Measurements from ENCODE around the gene COX17.

DNA sequence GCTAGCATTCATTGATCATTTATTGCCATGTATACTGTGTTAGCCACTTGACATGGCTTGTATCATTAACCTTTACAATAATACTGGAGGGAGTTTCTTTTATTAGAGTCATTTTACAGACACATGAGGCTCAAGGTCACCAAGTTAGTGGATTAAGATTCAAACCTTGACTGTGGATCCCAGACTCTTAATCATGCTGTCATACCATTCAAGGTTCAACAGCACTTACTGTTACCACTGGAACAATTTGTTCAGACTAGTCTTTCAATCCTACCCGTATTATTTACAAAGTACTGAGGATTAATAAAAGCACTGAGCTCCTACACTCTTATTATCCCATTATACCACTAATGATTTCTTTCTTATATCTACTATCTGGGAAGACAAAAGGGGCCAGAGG is 1.2 kb downstream of the COX17 start:
- TF ChIP-seq ARNT (IDR thresholded peaks at IDR 0.05) (no peak), ELF4 (IDR thresholded peaks at IDR 0.05) (no peak), TARDBP (IDR thresholded peaks at IDR 0.05) (no peak), FOXK2 (IDR thresholded peaks at IDR 0.05) (no peak), HDGF (IDR thresholded peaks at IDR 0.05; ENCODE audit: borderline replicate concordance) (no peak), ZNF384 (IDR thresholded peaks at IDR 0.05) (no peak), L3MBTL2 (conservative IDR thresholded peaks at IDR 0.05) (no peak), SP1 (IDR thresholded peaks at IDR 0.05) (no peak), CTBP1 (IDR thresholded peaks at IDR 0.05; ENCODE audit: borderline replicate concordance) (no peak), FOXM1 (IDR thresholded peaks at IDR 0.05; ENCODE audit: borderline replicate concordance) (no peak)

All from HEK293T (cell line).